GM10266 (cell line): ENCODE results near the gene GNMT.
"Not testable (repeated sequence)": the region's sequence is repeated elsewhere in the genome, so short reads cannot be mapped to it uniquely, and the experiment has no call there.

Experiments used
- DNase-seq: peaks from one replicate; pipeline ENCODE4 v3.0.0; 2012; ENCODE audit errors: extremely low spot score
- TF ChIP-seq, protein P1 (sequence below): IDR thresholded peaks from 2 replicates; pipeline ENCODE4 v1.5.1; 2012; ENCODE audit warnings: mild to moderate bottlenecking, low read depth; ENCODE audit not compliant: control insufficient read depth, insufficient read depth; ENCODE audit errors: missing control alignments

GNMT gene

DNA sequence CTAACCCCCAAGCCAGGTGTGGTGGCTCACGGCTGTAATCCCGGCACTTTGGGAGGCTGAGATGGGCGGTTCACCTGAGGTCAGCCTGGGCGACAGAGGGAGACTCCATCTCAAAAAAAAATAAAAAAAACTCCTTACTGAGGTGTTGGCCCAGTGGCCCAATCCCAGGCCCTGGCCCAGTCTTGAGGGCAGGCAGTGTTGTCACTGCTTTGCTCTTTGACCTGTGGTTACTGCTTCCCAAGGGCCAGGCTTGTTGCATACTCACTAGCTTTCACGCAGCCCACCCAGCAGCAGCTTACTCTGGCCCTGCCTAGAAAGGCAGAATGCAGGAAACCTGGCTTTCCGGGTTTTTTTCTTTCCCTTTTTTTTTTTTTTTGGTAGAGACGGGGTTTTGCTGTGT, 18.1 kb upstream of the GNMT start:
- TF ChIP-seq, protein P1, sequence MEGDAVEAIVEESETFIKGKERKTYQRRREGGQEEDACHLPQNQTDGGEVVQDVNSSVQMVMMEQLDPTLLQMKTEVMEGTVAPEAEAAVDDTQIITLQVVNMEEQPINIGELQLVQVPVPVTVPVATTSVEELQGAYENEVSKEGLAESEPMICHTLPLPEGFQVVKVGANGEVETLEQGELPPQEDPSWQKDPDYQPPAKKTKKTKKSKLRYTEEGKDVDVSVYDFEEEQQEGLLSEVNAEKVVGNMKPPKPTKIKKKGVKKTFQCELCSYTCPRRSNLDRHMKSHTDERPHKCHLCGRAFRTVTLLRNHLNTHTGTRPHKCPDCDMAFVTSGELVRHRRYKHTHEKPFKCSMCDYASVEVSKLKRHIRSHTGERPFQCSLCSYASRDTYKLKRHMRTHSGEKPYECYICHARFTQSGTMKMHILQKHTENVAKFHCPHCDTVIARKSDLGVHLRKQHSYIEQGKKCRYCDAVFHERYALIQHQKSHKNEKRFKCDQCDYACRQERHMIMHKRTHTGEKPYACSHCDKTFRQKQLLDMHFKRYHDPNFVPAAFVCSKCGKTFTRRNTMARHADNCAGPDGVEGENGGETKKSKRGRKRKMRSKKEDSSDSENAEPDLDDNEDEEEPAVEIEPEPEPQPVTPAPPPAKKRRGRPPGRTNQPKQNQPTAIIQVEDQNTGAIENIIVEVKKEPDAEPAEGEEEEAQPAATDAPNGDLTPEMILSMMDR, result no peak
- DNase-seq, result no peak

- TF ChIP-seq, protein P1, result no peak
Measured at GRCh38 chr6:42947950-42948349, 12.6 kb upstream of the GNMT start.

GRCh38 chr6:42952389-42952788, 8.2 kb upstream of the GNMT start:
- DNase-seq, result no peak
- TF ChIP-seq, protein P1, result no peak

More at GRCh38 chr6:42947950-42948349, 12.6 kb upstream of the GNMT start:
- DNase-seq, result no peak

DNA sequence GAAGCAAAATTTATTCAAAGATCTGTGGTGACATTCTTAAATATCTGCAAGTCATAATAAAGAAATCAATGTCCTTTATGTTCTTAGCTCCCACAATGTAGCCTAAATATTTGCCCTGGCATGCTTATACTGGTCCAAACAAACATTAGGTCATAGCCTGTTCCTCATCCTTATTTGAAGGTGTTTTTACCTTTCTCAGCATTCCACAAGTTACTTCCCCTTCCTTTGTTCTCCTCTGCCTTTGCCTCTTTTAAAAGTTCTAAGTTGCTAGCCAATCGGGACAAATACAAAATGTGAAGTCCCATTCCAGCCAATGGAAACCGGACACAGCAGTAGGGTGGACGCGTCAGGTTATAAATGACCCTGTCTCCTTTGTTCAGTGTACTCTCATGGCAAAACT, 6.1 kb upstream of the GNMT start:
- not testable (repeated sequence) for DNase-seq

GRCh38 chr6:42958125-42958524, 2.4 kb upstream of the GNMT start:
- DNase-seq, result no peak
- TF ChIP-seq, protein P1, result no peak

DNA sequence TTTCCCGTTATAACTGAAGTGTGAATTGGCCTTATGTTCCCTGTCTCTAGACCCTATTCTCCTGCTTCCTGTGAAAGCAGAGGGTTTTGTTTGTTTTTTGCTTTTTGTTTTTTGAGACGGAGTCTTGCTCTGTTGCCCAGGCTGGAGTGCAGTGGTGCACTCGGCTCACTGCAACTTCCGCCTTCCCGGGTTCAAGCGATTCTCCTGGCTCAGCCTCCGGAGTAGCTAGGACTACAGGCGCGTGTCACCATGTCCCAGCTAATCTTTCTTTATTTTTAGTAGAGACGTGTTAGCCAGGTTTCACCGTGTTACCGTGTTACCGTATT, 674 bp upstream of the GNMT start:
- TF ChIP-seq, protein P1, result no peak
- no peak for DNase-seq

- no peak for DNase-seq
- TF ChIP-seq, protein P1, result no peak
Measured at GRCh38 chr6:42961020-42961470, 491 bp downstream of the GNMT start.

GRCh38 chr6:42962096-42962495, 1.5 kb downstream of the GNMT start:
- no peak for DNase-seq
- TF ChIP-seq, protein P1, result no peak
